ENCODE data around the gene ARHGEF2.

Gene ARHGEF2

GRCh38 chr1:155909894-155910293 lies 68.5 kb downstream of the ARHGEF2 start:
- no peak for DNase-seq

GRCh38 chr1:155904261-155904660 lies 74.1 kb downstream of the ARHGEF2 start:
- no peak for DNase-seq

GRCh38 chr1:155900161-155900560 lies 78.2 kb downstream of the ARHGEF2 start:
- DNase-seq = no peak

- no peak for DNase-seq
Measured at GRCh38 chr1:155899683-155900082, 78.7 kb downstream of the ARHGEF2 start.

- DNase-seq = no peak
Measured at GRCh38 chr1:155898888-155899287, 79.5 kb downstream of the ARHGEF2 start.

DNA sequence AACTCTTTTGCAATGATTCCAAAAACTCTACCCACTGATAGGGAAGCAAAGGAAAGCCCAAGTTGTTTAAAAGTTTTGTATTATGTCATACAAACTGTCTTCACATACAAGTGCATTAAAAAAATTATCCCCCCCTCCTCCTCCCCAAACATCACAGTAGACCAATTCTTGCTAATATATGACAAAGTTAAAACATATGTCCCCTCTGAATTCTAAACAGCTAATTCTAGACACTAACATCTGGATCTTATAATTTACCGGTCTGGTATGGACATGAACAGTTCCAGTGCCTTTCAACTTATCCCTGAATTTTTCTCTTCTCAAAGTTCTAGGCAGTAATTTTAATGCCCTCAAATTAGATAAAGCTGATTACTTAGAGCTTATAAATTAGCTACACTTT lies 80.6 kb downstream of the ARHGEF2 start:
- DNase-seq = no peak
